ENCODE results near the gene TMEM209.

TMEM209 gene

DNA sequence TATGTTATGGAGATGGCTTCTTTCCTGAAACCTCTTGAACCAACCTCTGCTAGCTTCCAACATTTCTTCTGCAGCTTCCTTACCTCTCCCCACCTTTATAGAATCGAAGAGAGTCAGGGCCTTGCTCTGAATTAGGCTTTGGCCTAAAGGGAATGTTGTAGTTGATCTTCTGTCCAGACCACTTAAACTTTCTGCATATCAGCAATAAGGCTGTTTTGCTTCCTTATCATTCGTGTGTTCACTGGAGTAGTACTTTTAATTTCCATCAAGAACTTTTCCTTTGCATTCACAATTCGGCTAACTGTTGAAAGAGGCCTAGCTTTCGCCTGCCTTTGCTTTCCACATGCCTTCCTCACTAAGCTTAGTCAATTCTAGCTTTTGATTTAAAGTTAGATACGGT lies 86.9 kb downstream of the TMEM209 start:
- no peak for DNase-seq

DNA sequence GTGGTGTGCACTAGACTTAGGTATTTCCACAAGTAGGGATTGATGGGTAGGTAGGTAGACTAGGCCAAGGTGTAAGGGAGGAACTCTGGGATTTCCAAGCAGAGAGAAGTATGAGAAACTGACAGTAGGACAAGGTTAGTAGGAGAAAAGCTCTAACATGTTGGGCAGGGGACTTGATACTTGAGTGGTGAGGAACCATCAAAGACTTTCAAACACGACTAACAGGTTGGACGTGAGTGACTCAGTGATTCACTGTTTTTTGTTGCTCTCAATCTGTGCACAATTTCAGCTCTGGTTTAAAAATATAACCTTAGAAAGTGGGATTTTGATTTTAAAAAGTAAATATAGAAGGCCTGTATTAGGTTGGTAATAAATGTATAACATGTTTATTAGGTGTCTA lies 90.4 kb downstream of the TMEM209 start:
- DNase-seq = no peak
